ENCODE data around the gene MAMDC2.

DNA sequence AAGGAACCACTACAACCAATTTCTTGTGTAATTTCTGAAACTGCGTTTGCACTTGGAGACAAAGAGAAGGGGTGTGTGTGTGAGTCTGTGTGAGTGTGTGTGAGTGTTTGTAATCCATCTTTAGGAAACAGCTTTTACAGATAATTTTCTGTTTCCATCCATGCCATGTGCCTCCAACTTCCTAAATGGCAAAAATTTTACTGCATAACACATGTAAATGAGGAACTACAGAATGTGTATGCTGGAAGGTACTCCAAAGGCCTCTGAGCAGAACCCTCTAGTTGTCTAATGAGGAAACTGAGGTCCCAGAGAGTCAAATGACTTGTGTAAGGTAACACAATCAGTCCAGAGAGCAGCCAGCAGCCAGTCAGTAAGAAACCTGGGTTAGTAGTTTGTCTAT, 20.8 kb downstream of the MAMDC2 start:
- TF ChIP-seq EZH2phosphoT487 (IDR thresholded peaks at IDR 0.05; ENCODE audit: borderline replicate concordance) = no peak
- TF ChIP-seq, protein P1, sequence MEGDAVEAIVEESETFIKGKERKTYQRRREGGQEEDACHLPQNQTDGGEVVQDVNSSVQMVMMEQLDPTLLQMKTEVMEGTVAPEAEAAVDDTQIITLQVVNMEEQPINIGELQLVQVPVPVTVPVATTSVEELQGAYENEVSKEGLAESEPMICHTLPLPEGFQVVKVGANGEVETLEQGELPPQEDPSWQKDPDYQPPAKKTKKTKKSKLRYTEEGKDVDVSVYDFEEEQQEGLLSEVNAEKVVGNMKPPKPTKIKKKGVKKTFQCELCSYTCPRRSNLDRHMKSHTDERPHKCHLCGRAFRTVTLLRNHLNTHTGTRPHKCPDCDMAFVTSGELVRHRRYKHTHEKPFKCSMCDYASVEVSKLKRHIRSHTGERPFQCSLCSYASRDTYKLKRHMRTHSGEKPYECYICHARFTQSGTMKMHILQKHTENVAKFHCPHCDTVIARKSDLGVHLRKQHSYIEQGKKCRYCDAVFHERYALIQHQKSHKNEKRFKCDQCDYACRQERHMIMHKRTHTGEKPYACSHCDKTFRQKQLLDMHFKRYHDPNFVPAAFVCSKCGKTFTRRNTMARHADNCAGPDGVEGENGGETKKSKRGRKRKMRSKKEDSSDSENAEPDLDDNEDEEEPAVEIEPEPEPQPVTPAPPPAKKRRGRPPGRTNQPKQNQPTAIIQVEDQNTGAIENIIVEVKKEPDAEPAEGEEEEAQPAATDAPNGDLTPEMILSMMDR (conservative IDR thresholded peaks at IDR 0.05; ENCODE audit: low read length) = no peak
